Nephron (organoid): ENCODE data around the gene TSPAN16.

ENCODE experiments used
- H3K27ac Mint-ChIP-seq, 3 experiments: 2 replicates each; pipeline ENCODE4 v1.8.0; 2020; ENCODE audit warnings: mixed read lengths in 3 of 3, mild to moderate bottlenecking in 2 of 3, moderate library complexity in 1 of 3
- H3K27me3 Mint-ChIP-seq: 2 replicates; pipeline ENCODE4 v1.8.0; 2021; ENCODE audit warnings: low read depth, mild to moderate bottlenecking, moderate library complexity, mixed read lengths
- H3K36me3 Mint-ChIP-seq: 2 replicates; pipeline ENCODE4 v1.8.0; 2020; ENCODE audit warnings: low read depth, mixed read lengths
- H3K4me1 Mint-ChIP-seq: 2 replicates; pipeline ENCODE4 v1.8.0; 2020; ENCODE audit warnings: mixed read lengths
- H3K4me3 Mint-ChIP-seq, 3 experiments: 2 replicates each; pipeline ENCODE4 v1.8.0; 2020; ENCODE audit warnings: mild to moderate bottlenecking in 3 of 3, mixed read lengths in 3 of 3, moderate library complexity in 2 of 3
- H3K9me3 Mint-ChIP-seq: 2 replicates; pipeline ENCODE4 v1.8.0; 2020; ENCODE audit warnings: mixed read lengths
- CTCF ChIP-seq, 3 experiments: fragments of 200-600 bp; sonication (generic); IDR thresholded peaks; one replicate each; pipeline ENCODE4 v1.5.0; 2021; ENCODE audit warnings: antibody characterized with exemption in 3 of 3; ENCODE audit not compliant: unreplicated experiment in 3 of 3

Gene TSPAN16

GRCh38 chr19:11265177-11265784 is 30.7 kb upstream of the TSPAN16 start:
- Mint-ChIP-seq H3K9me3 (peaks cover 2% of the 10 kb centered on the region), H3K36me3 (no peaks in the 10 kb centered on the region), H3K27ac (peak overlapping the region in 2 of 3 experiments; percentile 15 to 18), H3K4me1 (peaks cover 11% of the 10 kb centered on the region), H3K4me3 (peak overlapping the region; percentile 53 to 78 (median 61)), H3K27me3 (peaks cover 10% of the 10 kb centered on the region)
- no peak for TF ChIP-seq CTCF (IDR thresholded peaks at IDR 0.05; ENCODE audit: unreplicated experiment in 3 of 3)

- peaks cover 10% of the 10 kb centered on the region for H3K27me3 Mint-ChIP-seq
- TF ChIP-seq CTCF (IDR thresholded peaks at IDR 0.05; ENCODE audit: unreplicated experiment in 3 of 3): no peak
- H3K4me3 Mint-ChIP-seq: peak overlapping the region; percentile 22 to 66 (median 48)
- H3K9me3 Mint-ChIP-seq: peaks cover 2% of the 10 kb centered on the region
- H3K36me3 Mint-ChIP-seq: no peaks in the 10 kb centered on the region
- H3K27ac Mint-ChIP-seq: peak overlapping the region in 2 of 3 experiments; percentile 38 to 65
- H3K4me1 Mint-ChIP-seq: peaks cover 11% of the 10 kb centered on the region
Observed at GRCh38 chr19:11265785-11266236, 30.1 kb upstream of the TSPAN16 start.

GRCh38 chr19:11267316-11268085 is 28.5 kb upstream of the TSPAN16 start:
- Mint-ChIP-seq H3K36me3 (no peaks in the 10 kb centered on the region), H3K27me3 (peaks cover 7% of the 10 kb centered on the region), H3K9me3 (peaks cover 2% of the 10 kb centered on the region), H3K4me3 (peak overlapping the region in 2 of 3 experiments; percentile 33 to 51), H3K4me1 (peaks cover 11% of the 10 kb centered on the region), H3K27ac (peak overlapping the region; percentile 65 to 73 (median 72))
- no peak for TF ChIP-seq CTCF (IDR thresholded peaks at IDR 0.05; ENCODE audit: unreplicated experiment in 3 of 3)

GRCh38 chr19:11268783-11269267 is 27.1 kb upstream of the TSPAN16 start:
- peak overlapping the region; percentile 65 to 84 (median 81) for H3K27ac Mint-ChIP-seq
- H3K4me1 Mint-ChIP-seq: peaks cover 11% of the 10 kb centered on the region
- H3K4me3 Mint-ChIP-seq: peak overlapping the region in 1 of 3 experiments; percentile 20
- TF ChIP-seq CTCF (IDR thresholded peaks at IDR 0.05; ENCODE audit: unreplicated experiment in 3 of 3): no peak
- H3K9me3 Mint-ChIP-seq: peaks cover 2% of the 10 kb centered on the region
- no peaks in the 10 kb centered on the region for H3K36me3 Mint-ChIP-seq
- H3K27me3 Mint-ChIP-seq: peaks cover 7% of the 10 kb centered on the region

GRCh38 chr19:11269408-11269807 is 26.6 kb upstream of the TSPAN16 start:
- Mint-ChIP-seq H3K4me3 (peak overlapping the region in 1 of 3 experiments; percentile 3), H3K27ac (peak overlapping the region; percentile 65 to 84 (median 79)), H3K4me1 (peaks cover 11% of the 10 kb centered on the region), H3K36me3 (no peaks in the 10 kb centered on the region), H3K9me3 (peaks cover 2% of the 10 kb centered on the region), H3K27me3 (peaks cover 7% of the 10 kb centered on the region)
- no peak for TF ChIP-seq CTCF (IDR thresholded peaks at IDR 0.05; ENCODE audit: unreplicated experiment in 3 of 3)
